ENCODE measurements around the gene TIMM10.

TIMM10 gene

GRCh38 chr11:57479911-57480310, 50.6 kb downstream of the TIMM10 start:
- H2AFZ ChIP-seq (ENCODE audit: low read length) = no peak overlapping the region
- H3K4me1 ChIP-seq (ENCODE audit: insufficient read depth, low read length, severe bottlenecking) = peaks cover 33% of the 10 kb centered on the region
- no peaks in the 10 kb centered on the region for H3K9me3 ChIP-seq (ENCODE audit: low read length)
- peaks cover 6% of the 10 kb centered on the region; the same call in 1 of the 2 replicates for H3K27me3 ChIP-seq (ENCODE audit: insufficient read depth, low read length)
- H3K27ac ChIP-seq (ENCODE audit: low read depth, low read length, poor library complexity, severe bottlenecking) = no peak overlapping the region
- H3K4me3 ChIP-seq (ENCODE audit: low read depth, low read length, poor library complexity, severe bottlenecking) = no peak overlapping the region
- H3K79me2 ChIP-seq (ENCODE audit: insufficient read depth, low read length) = no peaks in the 10 kb centered on the region
- H3K4me2 ChIP-seq (ENCODE audit: low read length) = no peak overlapping the region
- no peaks in the 10 kb centered on the region for H4K20me1 ChIP-seq (ENCODE audit: insufficient read depth, low read length)
- H3F3A ChIP-seq (ENCODE audit: insufficient read depth, low read length) = no peaks in the 10 kb centered on the region
- TF ChIP-seq EZH2 (IDR thresholded peaks at IDR 0.05; ENCODE audit: borderline replicate concordance, low read length) (no peak), CTCF (IDR thresholded peaks at IDR 0.05; ENCODE audit: low read length) (no peak)
- no peak overlapping the region for H3K9ac ChIP-seq (ENCODE audit: low read length)
- no peaks in the 10 kb centered on the region for H3K9me2 ChIP-seq (ENCODE audit: low read depth, low read length)
- peaks cover 16% of the 10 kb centered on the region for H3K36me3 ChIP-seq (ENCODE audit: insufficient read depth, low read length)

DNA sequence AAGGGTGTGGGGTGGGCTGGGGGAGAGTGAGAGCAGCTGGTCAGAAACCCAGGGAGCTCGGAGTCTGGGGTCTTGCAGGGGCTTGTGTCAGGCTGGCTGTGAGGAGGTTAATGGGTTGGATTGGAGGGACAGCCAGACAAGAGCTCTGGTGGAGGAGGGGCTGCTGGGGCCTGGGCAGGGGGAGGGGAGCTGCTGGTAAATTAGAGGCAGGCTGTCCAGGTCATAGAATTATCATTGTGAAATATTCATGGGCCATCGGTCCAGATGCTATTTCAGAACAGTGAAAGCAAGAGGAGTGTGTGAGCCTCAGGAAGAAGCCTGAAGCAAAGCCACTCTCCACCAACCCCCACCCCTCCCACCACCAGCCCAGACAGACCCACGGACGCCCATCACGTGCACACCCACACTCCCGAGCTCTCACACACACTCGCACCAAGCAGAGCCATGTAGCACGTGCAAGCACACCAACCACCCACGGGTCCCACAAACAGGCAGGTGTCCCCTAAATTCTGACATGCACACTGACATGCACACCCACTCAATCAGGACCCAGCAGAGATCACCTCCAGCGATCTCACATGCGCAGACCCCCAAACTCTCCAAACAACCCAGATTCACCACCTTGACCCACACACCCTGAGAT, 51.4 kb downstream of the TIMM10 start:
- Histone ChIP-seq H3K9me3 (ENCODE audit: low read length) (no peaks in the 10 kb centered on the region), H3K27ac (ENCODE audit: low read depth, low read length, poor library complexity, severe bottlenecking) (no peak overlapping the region), H3K79me2 (ENCODE audit: insufficient read depth, low read length) (no peaks in the 10 kb centered on the region), H3K27me3 (ENCODE audit: insufficient read depth, low read length) (peaks cover 6% of the 10 kb centered on the region; the same call in 1 of the 2 replicates), H3K4me2 (ENCODE audit: low read length) (no peak overlapping the region), H4K20me1 (ENCODE audit: insufficient read depth, low read length) (no peaks in the 10 kb centered on the region), H3F3A (ENCODE audit: insufficient read depth, low read length) (no peaks in the 10 kb centered on the region), H3K4me1 (ENCODE audit: insufficient read depth, low read length, severe bottlenecking) (peaks cover 25% of the 10 kb centered on the region), H3K4me3 (ENCODE audit: low read depth, low read length, poor library complexity, severe bottlenecking) (no peak overlapping the region), H3K9ac (ENCODE audit: low read length) (no peak overlapping the region), H3K36me3 (ENCODE audit: insufficient read depth, low read length) (peaks cover 10% of the 10 kb centered on the region), H2AFZ (ENCODE audit: low read length) (no peak overlapping the region), H3K9me2 (ENCODE audit: low read depth, low read length) (no peaks in the 10 kb centered on the region)
- TF ChIP-seq CTCF (IDR thresholded peaks at IDR 0.05; ENCODE audit: low read length) = no peak
- no peak for TF ChIP-seq EZH2 (IDR thresholded peaks at IDR 0.05; ENCODE audit: borderline replicate concordance, low read length)
